SIG-M5 (cell line): Measurements from ENCODE around the gene TNRC6A.
"Not testable (repeated sequence)": the region's sequence is repeated elsewhere in the genome, so short reads cannot be mapped to it uniquely, and the experiment has no call there.

ENCODE experiments used
- DNase-seq: peaks from one replicate; lab custom pipeline; 2025; lab: John Stamatoyannopoulos, UW

The TNRC6A gene

GRCh38 chr16:24815021-24815420, 85.6 kb downstream of the TNRC6A start:
- DNase-seq = no peak

- no peak for DNase-seq
Observed at GRCh38 chr16:24816688-24817087, 87.2 kb downstream of the TNRC6A start.

- no peak for DNase-seq
Observed at GRCh38 chr16:24819462-24820040, 90.1 kb downstream of the TNRC6A start.

GRCh38 chr16:24820522-24820921, 91.1 kb downstream of the TNRC6A start:
- no peak for DNase-seq

GRCh38 chr16:24821129-24821528, 91.7 kb downstream of the TNRC6A start:
- DNase-seq = no peak

- no peak for DNase-seq
Observed at GRCh38 chr16:24822542-24822941, 93.1 kb downstream of the TNRC6A start.

GRCh38 chr16:24822974-24823373, 93.5 kb downstream of the TNRC6A start:
- no peak for DNase-seq

- DNase-seq = no peak
Observed at GRCh38 chr16:24825696-24826095, 96.2 kb downstream of the TNRC6A start.

GRCh38 chr16:24826096-24826690, 96.7 kb downstream of the TNRC6A start:
- DNase-seq = no peak

GRCh38 chr16:24826817-24827566, 97.5 kb downstream of the TNRC6A start:
- DNase-seq = no peak

- DNase-seq = no peak
Observed at GRCh38 chr16:24829153-24829552, 99.7 kb downstream of the TNRC6A start.

- DNase-seq = no peak
Observed at GRCh38 chr16:24833352-24833751, 103.9 kb downstream of the TNRC6A start.

- no peak for DNase-seq
Observed at GRCh38 chr16:24834459-24835335, 105.2 kb downstream of the TNRC6A start.

- DNase-seq = no peak
Observed at GRCh38 chr16:24836836-24837235, 107.4 kb downstream of the TNRC6A start.

- no peak for DNase-seq
Observed at GRCh38 chr16:24837969-24838368, 108.5 kb downstream of the TNRC6A start.

- DNase-seq = no peak
Observed at GRCh38 chr16:24838554-24839266, 109.3 kb downstream of the TNRC6A start.

- no peak for DNase-seq
Observed at GRCh38 chr16:24839347-24839972, 110.0 kb downstream of the TNRC6A start.

- DNase-seq = no peak
Observed at GRCh38 chr16:24841291-24841690, 111.8 kb downstream of the TNRC6A start.

- no peak for DNase-seq
Observed at GRCh38 chr16:24844101-24845030, 114.9 kb downstream of the TNRC6A start.

- not testable (repeated sequence) for DNase-seq
Observed at GRCh38 chr16:24845031-24845365, 115.5 kb downstream of the TNRC6A start.
